PC-9 (cell line): ENCODE results near the gene TMPRSS11B. TPM values are rescaled to one million over a fixed set of nuclear protein-coding genes. Genes with fewer than 3 reads are reported as not detected.

Source experiments
- BruUV-seq: library from RNA; stranded (reverse); fragments of 400-500 nt; replicated peaks from 2 replicates; lab custom pipeline; 2021; lab: Mats Ljungman, UMichigan
- CTCF ChIA-PET: fragments of 300-600 bp; sonication (Branson Sonifier 250); formaldehyde crosslinking; loops from one replicate; lab custom pipeline; 2022; ENCODE audit warnings: antibody characterized with exemption; lab: Charles Lee
- POLR2A ChIA-PET: fragments of 300-600 bp; sonication (Branson Sonifier 250); formaldehyde crosslinking; loops from one replicate; lab custom pipeline; 2022; ENCODE audit warnings: antibody characterized with exemption; ENCODE audit not compliant: unreplicated experiment; lab: Charles Lee
- DNase-seq, 2 experiments: peaks; one replicate each; pipeline versions ENCODE4 v3.0.0 to v3.0.0-alpha.2; 2015 to 2022; ENCODE audit warnings: mixed read lengths in 1 of 2
- H2AFZ ChIP-seq: fragments of 200-600 bp; sonication (generic); 2 replicates; pipeline ENCODE4 v1.8.1; 2017; ENCODE audit warnings: antibody characterized with exemption
- H3F3A ChIP-seq: fragments of 200-600 bp; sonication (generic); 2 replicates; pipeline ENCODE4 v1.8.1; 2017; ENCODE audit warnings: antibody characterized with exemption, mild to moderate bottlenecking, low read depth; ENCODE audit not compliant: insufficient read depth
- H3K27ac ChIP-seq: fragments of 200-600 bp; sonication (generic); 2 replicates; pipeline ENCODE4 v1.6.1; 2016; ENCODE audit warnings: mixed run types
- H3K27me3 ChIP-seq: fragments of 200-600 bp; sonication (generic); 2 replicates; pipeline ENCODE4 v1.6.1; 2016; ENCODE audit warnings: low read depth, mixed run types; ENCODE audit not compliant: insufficient read depth
- H3K36me3 ChIP-seq: fragments of 200-600 bp; sonication (generic); 2 replicates; pipeline ENCODE4 v1.6.1; 2016; ENCODE audit warnings: low read depth, mixed run types
- H3K4me1 ChIP-seq: fragments of 200-600 bp; sonication (generic); replicated peaks from 2 replicates; pipeline ENCODE4 v1.6.1; 2016; ENCODE audit warnings: mixed run types; ENCODE audit not compliant: insufficient read depth
- H3K4me2 ChIP-seq: fragments of 200-600 bp; sonication (generic); 2 replicates; pipeline ENCODE4 v1.6.1; 2017; ENCODE audit warnings: mixed run types
- H3K4me3 ChIP-seq: fragments of 200-600 bp; sonication (generic); 2 replicates; pipeline ENCODE4 v1.6.1; 2016; ENCODE audit warnings: mixed run types
- H3K79me2 ChIP-seq: fragments of 200-600 bp; sonication (generic); 2 replicates; pipeline ENCODE4 v1.6.1; 2017; ENCODE audit warnings: low read depth, mixed run types
- H3K9me2 ChIP-seq: fragments of 200-600 bp; sonication (generic); 2 replicates; pipeline ENCODE4 v1.8.1; 2017; ENCODE audit warnings: mild to moderate bottlenecking; ENCODE audit not compliant: insufficient read depth
- H3K9me3 ChIP-seq: fragments of 200-600 bp; sonication (generic); 2 replicates; pipeline ENCODE4 v1.8.1; 2016; ENCODE audit warnings: low read depth; ENCODE audit not compliant: insufficient read depth
- H4K20me1 ChIP-seq: fragments of 200-600 bp; sonication (generic); 2 replicates; pipeline ENCODE4 v1.8.1; 2017; ENCODE audit not compliant: insufficient read depth
- CTCF ChIP-seq: fragments of 200-600 bp; sonication (generic); conservative IDR thresholded peaks from 2 replicates; pipeline ENCODE4 v1.6.1; 2017; ENCODE audit warnings: mixed run types, antibody characterized with exemption, mild to moderate bottlenecking, moderate library complexity
- EZH2 ChIP-seq: fragments of 200-600 bp; sonication (generic); IDR thresholded peaks from 2 replicates; pipeline ENCODE4 v1.8.0; 2017; ENCODE audit warnings: antibody characterized with exemption, low read depth
- intact Hi-C: fragments of 100-400 bp; cut with micrococcal nuclease; formaldehyde crosslinking; loops from one replicate; pipeline ENCODE4 v1.10.0; 2022; ENCODE audit not compliant: unreplicated experiment
- total RNA-seq: library from RNA; stranded (reverse); gene quantifications from 2 replicates; pipeline ENCODE4 v1.2.3, GENCODE V29; 2021

TMPRSS11B gene
- total RNA-seq, 1 experiment from 2014 or later, result not detected

- intact Hi-C loops, result no loop called here
- no TSS peak for BruUV-seq
- no peaks in the 10 kb centered on the region for H3K36me3 ChIP-seq
- peaks cover 6% of the 10 kb centered on the region; the same call in 1 of the 2 replicates for H3F3A ChIP-seq
- no peak for DNase-seq
- no peak overlapping the region for H3K27ac ChIP-seq
- peaks cover 12% of the 10 kb centered on the region for H3K4me1 ChIP-seq
- no peak overlapping the region for H3K4me3 ChIP-seq
- no peak overlapping the region for H2AFZ ChIP-seq
- POLR2A ChIA-PET, result no interaction called here
- CTCF ChIA-PET, result no interaction called here
- H3K79me2 ChIP-seq, result no peaks in the 10 kb centered on the region
- no peaks in the 10 kb centered on the region for H3K9me3 ChIP-seq
- no peak for TF ChIP-seq CTCF
- no peak for TF ChIP-seq EZH2
- H3K4me2 ChIP-seq, result no peak overlapping the region
- no peaks in the 10 kb centered on the region for H3K27me3 ChIP-seq
- H3K9me2 ChIP-seq, result no peaks in the 10 kb centered on the region
- no peaks in the 10 kb centered on the region for H4K20me1 ChIP-seq
These were observed 60.6 kb downstream of the TMPRSS11B start for GRCh38 chr4:68184923-68185322.

- DNase-seq, result no peak
- H3K4me3 ChIP-seq, result no peak overlapping the region
These were observed 62.1 kb downstream of the TMPRSS11B start for GRCh38 chr4:68183417-68183816.

GRCh38 chr4:68182382-68182820, 63.1 kb downstream of the TMPRSS11B start:
- ChIA-PET POLR2A (no interaction called here), CTCF (no interaction called here)
- intact Hi-C loops, result no loop called here

More at GRCh38 chr4:68183417-68183816, 62.1 kb downstream of the TMPRSS11B start:
- BruUV-seq, result no TSS peak
- POLR2A ChIA-PET, result no interaction called here
- CTCF ChIA-PET, result no interaction called here
- Histone ChIP-seq H4K20me1 (no peaks in the 10 kb centered on the region), H3K9me3 (no peaks in the 10 kb centered on the region), H3K4me1 (peaks cover 12% of the 10 kb centered on the region), H2AFZ (no peak overlapping the region), H3K27me3 (no peaks in the 10 kb centered on the region), H3F3A (peaks cover 6% of the 10 kb centered on the region; the same call in 1 of the 2 replicates), H3K9me2 (no peaks in the 10 kb centered on the region), H3K27ac (no peak overlapping the region), H3K79me2 (no peaks in the 10 kb centered on the region), H3K4me2 (no peak overlapping the region), H3K36me3 (no peaks in the 10 kb centered on the region)
- no peak for TF ChIP-seq EZH2
- TF ChIP-seq CTCF, result no peak
- intact Hi-C loops, result no loop called here

More at GRCh38 chr4:68182382-68182820, 63.1 kb downstream of the TMPRSS11B start:
- Histone ChIP-seq H3K4me2 (no peak overlapping the region), H3F3A (peaks cover 6% of the 10 kb centered on the region; the same call in 1 of the 2 replicates), H3K27me3 (no peaks in the 10 kb centered on the region), H3K4me1 (peaks cover 12% of the 10 kb centered on the region), H3K36me3 (no peaks in the 10 kb centered on the region), H3K27ac (no peak overlapping the region), H2AFZ (no peak overlapping the region), H3K79me2 (no peaks in the 10 kb centered on the region), H4K20me1 (no peaks in the 10 kb centered on the region), H3K9me3 (no peaks in the 10 kb centered on the region), H3K4me3 (no peak overlapping the region), H3K9me2 (no peaks in the 10 kb centered on the region)
- BruUV-seq, result no TSS peak
- TF ChIP-seq EZH2 (no peak), CTCF (no peak)
- no peak for DNase-seq
